ENCODE results near the gene CDC40. TPM values are rescaled to one million over a fixed set of nuclear protein-coding genes. Genes with fewer than 3 reads are reported as not detected.
"Not testable (repeated sequence)": the region's sequence is repeated elsewhere in the genome, so short reads cannot be mapped to it uniquely, and the experiment has no call there.

CDC40 gene
- total and polyA plus RNA-seq, 7 donors, result 8.5 to 27.7 (median 13.9) TPM

GRCh38 chr6:110271732-110272022, 91.5 kb downstream of the CDC40 start:
- TF ChIP-seq CTCF (IDR thresholded peaks at IDR 0.05), result no peak
- intact Hi-C loops (cut with DNase I), result no loop called here
- Histone ChIP-seq H3K27ac (no peak overlapping the region), H3K4me3 (no peak overlapping the region), H3K9me3 (no peaks in the 10 kb centered on the region), H3K36me3 (ENCODE audit: insufficient read depth in 1 of 2, low read depth in 1 of 2) (no peaks in the 10 kb centered on the region), H3K27me3 (ENCODE audit: insufficient read depth in 3 of 3, low read length in 2 of 3) (no peaks in the 10 kb centered on the region), H3K4me1 (no peaks in the 10 kb centered on the region)
- ATAC-seq (no peak), DNase-seq (no peak)
- WGBS, 3 donors, result 87 to 98% (median 98%) methylated on average over 1 of the region's 1 CpG

- H3K27ac ChIP-seq; H3K4me1 ChIP-seq; DNase-seq; H3K4me3 ChIP-seq; H3K9me3 ChIP-seq; ATAC-seq; H3K36me3 ChIP-seq (ENCODE audit: insufficient read depth in 1 of 2, low read depth in 1 of 2); H3K27me3 ChIP-seq (ENCODE audit: insufficient read depth in 3 of 3, low read length in 2 of 3); intact Hi-C loops (cut with DNase I): not testable (repeated sequence)
These were observed 92.6 kb downstream of the CDC40 start for GRCh38 chr6:110272781-110273180.

GRCh38 chr6:110277100-110277665, 97.0 kb downstream of the CDC40 start:
- Histone ChIP-seq H3K4me3 (no peak overlapping the region), H3K27me3 (ENCODE audit: insufficient read depth in 3 of 3, low read length in 2 of 3) (no peaks in the 10 kb centered on the region), H3K9me3 (no peaks in the 10 kb centered on the region), H3K27ac (no peak overlapping the region), H3K4me1 (no peaks in the 10 kb centered on the region), H3K36me3 (ENCODE audit: insufficient read depth in 1 of 2, low read depth in 1 of 2) (no peaks in the 10 kb centered on the region)
- no peak for TF ChIP-seq CTCF (IDR thresholded peaks at IDR 0.05)
- intact Hi-C loops (cut with DNase I), result no loop called here
- DNase-seq, result no peak
- ATAC-seq, result no peak
- WGBS, 3 donors, result 43 to 47% (median 43%) methylated on average over 7 of the region's 7 CpGs

Other genes with a start within 250 kb of the CDC40 start
- not detected for gene GPR6, start 202.1 kb upstream of the CDC40 start, total RNA-seq
- not detected for gene GPR6, start 202.1 kb upstream of the CDC40 start, polyA plus RNA-seq
- 1 to 10 TPM in 1 of 4 donors, under 1 TPM in 3; 0.47 to 1.1 (median 0.81) TPM for gene WASF1, start 757 bp upstream of the CDC40 start, total RNA-seq
- 1 to 10 TPM in 2 of 3 donors, under 1 TPM in 1; 0.90 to 5.3 (median 2.3) TPM for gene WASF1, start 757 bp upstream of the CDC40 start, polyA plus RNA-seq
- not detected for gene METTL24, start 177.9 kb downstream of the CDC40 start, total RNA-seq
- under 1 TPM in 1 of 3 donors, not detected in 2; 0.04 TPM for gene METTL24, start 177.9 kb downstream of the CDC40 start, polyA plus RNA-seq
- gene DDO, start 235.1 kb downstream of the CDC40 start, total RNA-seq, result 1 to 10 TPM; 2.7 to 9.7 (median 4.8) TPM
- gene DDO, start 235.1 kb downstream of the CDC40 start, polyA plus RNA-seq, result 1 to 10 TPM; 1.7 to 9.7 (median 4.8) TPM

Data from psoas muscle (tissue), 8 donors.